Body of pancreas (tissue), 4 donors: ENCODE measurements around the gene DYNLT2B. TPM values are rescaled to one million over a fixed set of nuclear protein-coding genes. Genes with fewer than 3 reads are reported as not detected.
A peak's percentile ranks its signal among the peaks of the same experiment; 100 is the strongest.
"Not testable (repeated sequence)": the region's sequence is repeated elsewhere in the genome, so short reads cannot be mapped to it uniquely, and the experiment has no call there.

ENCODE experiments used
- ATAC-seq: fragments of 150-250 bp; one replicate; pipeline ENCODE4 v1.9.1; 2016
- DNase-seq, 4 donors: peaks; one replicate each; pipeline ENCODE4 v3.0.0-alpha.2; 2019
- H3K27ac ChIP-seq, 4 donors: fragments of 200-600 bp; sonication (generic); 1 replicate in 3 of 4; 2 replicates in 1 of 4; pipeline versions ENCODE4 v1.5.1 to v1.6.1; 2016 to 2019; ENCODE audit warnings: mild to moderate bottlenecking in 1 of 4, mixed read lengths in 1 of 4, moderate library complexity in 1 of 4
- H3K27me3 ChIP-seq, 2 donors: fragments of 200-600 bp; sonication (generic); one replicate each; pipeline ENCODE4 v1.6.0; 2016; ENCODE audit warnings: mild to moderate bottlenecking in 1 of 2
- H3K36me3 ChIP-seq, 2 donors: fragments of 200-600 bp; sonication (generic); replicated peaks in 1 of 2; 2 replicates each; pipeline ENCODE4 v1.5.1; 2016; ENCODE audit warnings: low read depth in 2 of 2; ENCODE audit not compliant: insufficient read depth in 1 of 2
- H3K4me1 ChIP-seq: fragments of 200-600 bp; sonication (generic); one replicate; pipeline ENCODE4 v1.6.0; 2016
- H3K4me3 ChIP-seq, 2 donors: fragments of 200-600 bp; sonication (generic); 1 replicate in 1 of 2; 2 replicates in 1 of 2; pipeline ENCODE4 v1.5.1; 2016 to 2019
- H3K9me3 ChIP-seq, 3 donors: fragments of 200-600 bp; sonication (generic); 1 replicate in 2 of 3; 2 replicates in 1 of 3; pipeline ENCODE4 v1.5.1; 2016
- CTCF ChIP-seq, 7 experiments: fragments of 450-650 bp in 4 of 7; fragments of 200-600 bp in 3 of 7; sonication (generic) in 3 of 7; IDR thresholded peaks; one replicate each; pipeline ENCODE4 v1.5.1; 2016 to 2019; ENCODE audit warnings: antibody characterized with exemption in 7 of 7
- POLR2A ChIP-seq, 3 donors: fragments of 450-650 bp; IDR thresholded peaks; one replicate each; pipeline ENCODE4 v1.6.1; 2016; ENCODE audit warnings: antibody characterized with exemption in 3 of 3, mild to moderate bottlenecking in 2 of 3
- WGBS, 2 donors: methylation state at CpG; one replicate each; pipeline ENCODE4 v1.1.5; 2017; 5-methylcytosine and 5-hydroxymethylcytosine counted together
- intact Hi-C: fragments of 100-400 bp; cut with DNase I; formaldehyde crosslinking; loops from one replicate; pipeline ENCODE4 v1.15.1; 2023
- total RNA-seq, 2 donors: library from RNA; depleted of rRNA; stranded (reverse); fragments of >200 nt; gene quantifications; one replicate each; pipeline ENCODE4 v1.1.0, GENCODE V29; 2016

DYNLT2B gene
- total RNA-seq, 2 donors from 2014 or later, result 5.6 to 8.3 TPM

GRCh38 chr3:196348698-196349097, 30.7 kb upstream of the DYNLT2B start:
- Histone ChIP-seq H3K9me3 (peaks cover 0 to 3% (median 0%) of the 10 kb centered on the region in 3 donors), H3K27ac (no peak overlapping the region), H3K27me3 (no peaks in the 10 kb centered on the region), H3K36me3 (no peaks in the 10 kb centered on the region), H3K4me3 (no peak overlapping the region), H3K4me1 (no peaks in the 10 kb centered on the region)
- 81 to 84% methylated on average over 3 of the region's 3 CpGs for WGBS, 2 donors
- TF ChIP-seq CTCF (IDR thresholded peaks at IDR 0.05), result no peak
- TF ChIP-seq POLR2A (IDR thresholded peaks at IDR 0.05), result no peak
- DNase-seq (no peak), ATAC-seq (no peak)
- intact Hi-C loops, result no loop called here

- WGBS, 2 donors, result 78 to 81% methylated on average over 4 of the region's 4 CpGs
- Histone ChIP-seq H3K9me3 (no peaks in the 10 kb centered on the region), H3K27me3 (no peaks in the 10 kb centered on the region), H3K4me1 (no peaks in the 10 kb centered on the region), H3K27ac (no peak overlapping the region), H3K4me3 (no peak overlapping the region), H3K36me3 (no peaks in the 10 kb centered on the region)
- intact Hi-C loops, result no loop called here
- no peak for TF ChIP-seq POLR2A (IDR thresholded peaks at IDR 0.05)
- no peak for TF ChIP-seq CTCF (IDR thresholded peaks at IDR 0.05)
- ATAC-seq (no peak), DNase-seq (no peak)
Observed at GRCh38 chr3:196344663-196345062, 26.6 kb upstream of the DYNLT2B start.

GRCh38 chr3:196343917-196344316, 25.9 kb upstream of the DYNLT2B start:
- H3K36me3 ChIP-seq, H3K4me3 ChIP-seq, H3K4me1 ChIP-seq, intact Hi-C loops, DNase-seq, H3K27ac ChIP-seq, H3K27me3 ChIP-seq, ATAC-seq, H3K9me3 ChIP-seq: not testable (repeated sequence)
- WGBS, 2 donors, result 89 to 93% methylated on average over 11 to 13 of the region's 14 CpGs

- ATAC-seq (no peak), DNase-seq (peak in 1 of 4 donors; percentile 13)
- 73 to 82% methylated on average over 7 of the region's 7 CpGs for WGBS, 2 donors
- H3K27ac ChIP-seq, result no peak overlapping the region
- peaks cover 6% of the 10 kb centered on the region for H3K4me1 ChIP-seq
- H3K9me3 ChIP-seq, result no peaks in the 10 kb centered on the region
- no peak overlapping the region for H3K4me3 ChIP-seq
- H3K36me3 ChIP-seq, result no peaks in the 10 kb centered on the region
- H3K27me3 ChIP-seq, result no peaks in the 10 kb centered on the region
- intact Hi-C loops, result no loop called here
- TF ChIP-seq CTCF (IDR thresholded peaks at IDR 0.05), result no peak
- no peak for TF ChIP-seq POLR2A (IDR thresholded peaks at IDR 0.05)
Observed at GRCh38 chr3:196341137-196341536, 23.1 kb upstream of the DYNLT2B start.

- no peak for TF ChIP-seq POLR2A (IDR thresholded peaks at IDR 0.05)
- TF ChIP-seq CTCF (IDR thresholded peaks at IDR 0.05), result no peak
- Histone ChIP-seq H3K4me3 (no peak overlapping the region), H3K36me3 (no peaks in the 10 kb centered on the region), H3K27me3 (no peaks in the 10 kb centered on the region), H3K27ac (no peak overlapping the region), H3K9me3 (no peaks in the 10 kb centered on the region), H3K4me1 (peaks cover 11% of the 10 kb centered on the region)
- 56 to 59% methylated on average over 2 of the region's 2 CpGs for WGBS, 2 donors
- ATAC-seq (no peak), DNase-seq (no peak)
- intact Hi-C loops, result no loop called here
Observed at GRCh38 chr3:196340466-196340865, 22.4 kb upstream of the DYNLT2B start.
